GM19468 (cell line): ENCODE measurements around the gene TMEM259.

Source experiments
- ATAC-seq: cut with Tn5 transposase; IDR thresholded peaks from one replicate; pipeline ENCODE4 v1.9.1; 2021; ENCODE audit warnings: mild to moderate bottlenecking, moderate library complexity, moderate number of reproducible peaks; ENCODE audit not compliant: unreplicated experiment; ENCODE audit errors: extremely low read depth

The TMEM259 gene

DNA sequence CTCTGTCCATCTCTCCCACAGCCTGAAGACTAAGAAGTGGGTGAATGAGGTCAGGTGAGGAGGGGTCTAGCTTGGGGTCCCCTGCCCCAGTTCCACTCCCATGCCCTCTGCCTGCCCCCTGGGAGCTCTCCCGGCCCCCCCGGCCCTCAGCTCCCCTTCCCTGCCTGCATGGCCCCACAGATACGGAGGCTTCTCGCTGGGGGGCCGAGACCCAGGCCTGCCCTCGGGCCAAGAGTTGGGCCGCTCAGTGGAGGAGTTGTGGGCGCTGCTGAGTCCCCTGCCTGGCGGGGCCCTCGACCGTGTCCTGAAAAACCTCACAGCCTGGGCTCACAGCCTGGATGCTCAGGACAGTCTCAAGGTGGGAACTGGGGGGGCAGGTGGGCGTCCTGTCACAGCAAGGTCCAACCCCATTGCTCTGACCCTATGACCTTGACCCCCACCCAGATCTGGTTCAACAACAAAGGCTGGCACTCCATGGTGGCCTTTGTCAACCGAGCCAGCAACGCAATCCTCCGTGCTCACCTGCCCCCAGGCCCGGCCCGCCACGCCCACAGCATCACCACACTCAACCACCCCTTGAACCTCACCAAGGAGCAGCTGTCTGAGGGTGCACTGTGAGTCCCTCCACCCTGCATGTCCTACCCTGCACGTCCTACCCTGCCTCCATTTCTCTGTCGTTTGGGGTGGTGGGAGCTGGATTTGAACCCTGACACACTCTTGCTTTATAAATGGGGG is 35.1 kb upstream of the TMEM259 start:
- ATAC-seq, result no peak

DNA sequence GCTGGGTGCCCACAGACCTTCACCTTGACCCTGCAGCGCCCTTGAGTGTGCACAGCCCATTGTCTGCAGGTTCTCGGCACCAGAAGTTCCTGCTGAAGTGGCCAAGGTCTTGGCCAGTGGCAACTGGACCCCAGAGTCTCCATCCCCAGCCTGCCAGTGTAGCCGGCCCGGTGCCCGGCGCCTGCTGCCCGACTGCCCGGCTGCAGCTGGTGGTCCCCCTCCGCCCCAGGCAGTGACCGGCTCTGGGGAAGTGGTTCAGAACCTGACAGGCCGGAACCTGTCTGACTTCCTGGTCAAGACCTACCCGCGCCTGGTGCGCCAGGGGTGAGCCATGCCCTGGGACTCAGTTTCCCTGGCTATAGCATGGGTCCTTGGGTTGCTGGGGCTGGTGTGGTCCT is 34.1 kb upstream of the TMEM259 start:
- no peak for ATAC-seq

DNA sequence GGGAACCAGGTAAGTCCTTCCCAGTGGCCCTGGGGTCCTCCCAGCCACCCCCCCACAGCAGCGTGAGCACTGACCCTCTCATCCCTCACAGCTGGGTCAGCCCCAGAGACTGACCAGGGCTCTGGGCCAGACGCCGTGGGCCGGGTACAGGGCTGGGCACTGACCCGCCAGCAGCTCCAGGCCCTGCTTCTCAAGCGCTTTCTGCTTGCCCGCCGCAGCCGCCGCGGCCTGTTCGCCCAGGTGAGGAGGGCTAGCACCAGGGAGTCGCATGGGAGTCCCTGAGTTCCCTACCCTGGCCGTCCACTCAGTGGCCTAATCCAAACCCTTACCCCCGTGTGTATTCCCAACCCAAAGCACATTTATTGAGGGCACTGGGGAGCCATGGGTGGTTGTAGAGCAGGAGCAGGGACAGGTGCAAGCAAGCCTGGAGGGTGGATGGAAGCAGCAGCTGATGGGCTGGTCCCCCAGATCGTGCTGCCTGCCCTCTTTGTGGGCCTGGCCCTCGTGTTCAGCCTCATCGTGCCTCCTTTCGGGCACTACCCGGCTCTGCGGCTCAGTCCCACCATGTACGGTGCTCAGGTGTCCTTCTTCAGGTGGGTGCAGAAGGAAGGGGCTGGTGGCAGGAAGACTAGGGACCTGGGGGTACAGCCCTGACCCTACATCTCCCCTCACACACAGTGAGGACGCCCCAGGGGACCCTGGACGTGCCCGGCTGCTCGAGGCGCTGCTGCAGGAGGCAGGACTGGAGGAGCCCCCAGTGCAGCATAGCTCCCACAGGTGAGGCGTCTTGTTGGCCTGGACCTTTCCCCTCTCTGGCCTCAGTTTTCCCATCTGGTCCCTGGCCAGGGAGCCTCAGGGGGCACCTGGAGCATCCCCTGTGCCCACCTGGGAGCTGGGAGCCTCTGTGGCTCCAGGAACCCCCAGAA is 33.4 kb upstream of the TMEM259 start:
- ATAC-seq, result no peak

- no peak for ATAC-seq
Measured at GRCh38 chr19:1053176-1054101, 32.5 kb upstream of the TMEM259 start.

- no peak for ATAC-seq
Measured at GRCh38 chr19:1052349-1052975, 31.5 kb upstream of the TMEM259 start.

DNA sequence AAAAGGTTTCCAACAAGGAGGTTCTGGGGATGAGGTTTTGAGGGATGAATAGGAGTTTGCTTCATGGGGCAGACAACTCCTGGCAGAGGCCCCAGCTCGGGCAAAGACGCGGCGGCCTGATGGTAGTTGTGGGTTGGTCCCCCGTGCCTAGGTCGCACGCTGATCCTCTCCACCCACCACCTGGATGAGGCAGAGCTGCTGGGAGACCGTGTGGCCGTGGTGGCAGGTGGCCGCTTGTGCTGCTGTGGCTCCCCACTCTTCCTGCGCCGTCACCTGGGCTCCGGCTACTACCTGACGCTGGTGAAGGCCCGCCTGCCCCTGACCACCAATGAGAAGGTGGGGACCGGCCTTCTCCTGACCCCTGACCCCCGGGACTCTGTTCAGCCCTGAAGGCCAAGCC is 30.9 kb upstream of the TMEM259 start:
- ATAC-seq, result no peak

DNA sequence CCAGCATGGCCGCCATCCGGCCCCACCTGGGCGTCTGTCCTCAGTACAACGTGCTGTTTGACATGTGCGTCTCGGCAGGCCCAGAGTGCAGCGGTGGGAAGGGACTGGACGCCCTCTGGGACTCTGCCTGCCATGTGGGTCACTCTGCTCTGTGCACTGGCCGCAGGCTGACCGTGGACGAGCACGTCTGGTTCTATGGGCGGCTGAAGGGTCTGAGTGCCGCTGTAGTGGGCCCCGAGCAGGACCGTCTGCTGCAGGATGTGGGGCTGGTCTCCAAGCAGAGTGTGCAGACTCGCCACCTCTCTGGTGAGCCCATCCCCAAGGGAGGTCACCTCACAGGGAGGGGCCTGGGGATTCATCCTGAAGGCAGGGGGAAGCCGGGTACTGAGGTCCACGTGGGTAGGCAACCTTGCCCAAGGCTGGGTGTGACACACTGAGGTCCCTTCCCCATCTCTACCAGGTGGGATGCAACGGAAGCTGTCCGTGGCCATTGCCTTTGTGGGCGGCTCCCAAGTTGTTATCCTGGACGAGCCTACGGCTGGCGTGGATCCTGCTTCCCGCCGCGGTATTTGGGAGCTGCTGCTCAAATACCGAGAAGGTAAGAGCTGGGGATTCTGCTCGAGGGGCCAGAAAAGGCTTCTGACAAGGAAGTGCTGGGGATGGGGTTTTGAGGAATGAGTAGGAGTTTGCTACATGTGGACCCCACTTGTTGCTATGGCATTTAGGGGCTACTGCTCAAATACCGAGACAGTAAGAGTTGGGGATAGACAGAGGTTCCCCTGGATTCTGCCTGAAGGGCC is 30.3 kb upstream of the TMEM259 start:
- no peak for ATAC-seq

GRCh38 chr19:1049800-1050199 is 28.9 kb upstream of the TMEM259 start:
- no peak for ATAC-seq

DNA sequence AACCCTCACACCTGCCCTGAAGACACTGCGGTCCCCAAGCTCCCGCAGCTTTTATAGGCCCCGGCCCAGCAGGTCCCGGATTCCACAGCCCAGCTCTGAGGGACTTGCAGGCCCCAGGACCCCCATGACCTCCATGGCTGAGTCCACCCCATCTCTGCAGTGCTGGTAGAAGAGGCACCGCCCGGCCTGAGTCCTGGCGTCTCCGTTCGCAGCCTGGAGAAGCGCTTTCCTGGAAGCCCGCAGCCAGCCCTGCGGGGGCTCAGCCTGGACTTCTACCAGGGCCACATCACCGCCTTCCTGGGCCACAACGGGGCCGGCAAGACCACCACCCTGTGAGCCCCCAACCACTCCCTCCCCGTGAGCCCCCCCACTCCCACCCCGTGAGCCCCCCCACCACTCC is 28.2 kb upstream of the TMEM259 start:
- ATAC-seq, result no peak

- ATAC-seq, result no peak
Measured at GRCh38 chr19:1047696-1048147, 26.8 kb upstream of the TMEM259 start.

GRCh38 chr19:1046836-1047695 is 26.1 kb upstream of the TMEM259 start:
- no peak for ATAC-seq

DNA sequence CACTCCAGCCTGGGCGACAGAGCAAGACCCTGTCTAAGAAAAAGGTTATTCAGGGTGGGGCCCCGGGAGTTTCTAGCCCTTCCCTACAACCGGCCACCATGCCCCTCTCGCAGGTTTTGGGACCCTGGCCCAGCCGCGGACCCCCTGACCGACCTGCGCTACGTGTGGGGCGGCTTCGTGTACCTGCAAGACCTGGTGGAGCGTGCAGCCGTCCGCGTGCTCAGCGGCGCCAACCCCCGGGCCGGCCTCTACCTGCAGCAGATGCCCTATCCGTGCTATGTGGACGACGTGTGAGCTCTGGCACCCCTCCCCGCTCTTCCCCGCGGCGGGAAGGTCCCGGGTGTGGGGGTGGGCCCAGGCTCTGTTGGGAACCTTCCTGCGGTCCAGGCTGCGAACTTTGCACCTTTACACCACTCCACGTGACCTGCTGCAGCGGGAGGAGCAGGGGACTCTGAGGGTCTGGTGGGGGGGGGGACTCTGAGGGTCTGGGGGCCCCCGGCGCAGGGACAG is 25.2 kb upstream of the TMEM259 start:
- ATAC-seq, result no peak

DNA sequence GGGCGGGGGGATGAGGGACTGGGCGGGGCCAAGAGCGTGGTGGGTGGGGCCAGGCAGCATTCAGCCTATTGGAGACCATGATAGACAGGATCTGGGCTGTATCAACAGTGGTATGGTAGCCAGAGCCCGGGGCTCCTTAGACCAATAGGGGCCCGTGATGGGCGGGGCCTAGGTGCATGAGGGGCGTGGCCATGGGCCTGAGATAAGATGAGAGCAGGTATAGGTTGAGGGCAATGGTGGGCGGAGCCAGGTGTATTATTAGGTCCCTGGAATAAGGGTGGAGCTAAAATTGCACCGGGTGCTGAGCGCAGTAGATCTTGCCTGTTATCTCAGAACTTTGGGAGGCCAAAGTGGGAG is 24.3 kb upstream of the TMEM259 start:
- ATAC-seq, result no peak

GRCh38 chr19:1042689-1043511 is 22.0 kb upstream of the TMEM259 start:
- ATAC-seq, result no peak

DNA sequence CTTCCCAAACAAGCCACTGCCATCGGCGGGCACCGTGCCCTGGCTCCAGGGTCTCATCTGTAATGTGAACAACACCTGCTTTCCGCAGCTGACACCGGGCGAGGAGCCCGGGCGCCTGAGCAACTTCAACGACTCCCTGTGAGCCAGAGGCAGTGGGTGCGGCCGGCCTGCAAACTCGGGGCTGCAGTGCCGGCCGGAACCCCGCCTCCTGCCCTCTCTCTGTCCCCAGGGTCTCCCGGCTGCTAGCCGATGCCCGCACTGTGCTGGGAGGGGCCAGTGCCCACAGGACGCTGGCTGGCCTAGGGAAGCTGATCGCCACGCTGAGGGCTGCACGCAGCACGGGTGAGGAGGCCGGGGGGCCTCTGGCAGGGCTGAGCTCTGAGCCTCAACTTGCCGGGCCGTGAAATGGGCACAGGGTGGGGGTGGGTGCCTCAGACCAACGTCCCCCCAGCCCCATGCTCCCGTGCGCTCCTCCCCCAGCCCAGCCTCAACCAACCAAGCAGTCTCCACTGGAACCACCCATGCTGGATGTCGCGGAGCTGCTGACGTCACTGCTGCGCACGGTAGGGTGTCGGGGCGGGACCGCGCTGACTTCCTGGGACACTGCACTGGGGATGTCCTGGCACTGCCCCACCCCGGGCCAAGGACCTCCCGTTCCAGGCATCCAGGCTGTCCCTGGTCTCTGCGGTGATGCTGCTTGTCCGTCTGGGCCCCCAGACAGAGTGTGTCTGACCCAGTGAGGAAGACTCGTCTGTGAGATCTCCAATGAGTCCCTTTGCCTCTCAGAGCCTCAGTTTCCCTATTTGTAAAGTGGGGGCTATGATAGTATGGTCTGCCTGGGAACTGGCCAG is 21.1 kb upstream of the TMEM259 start:
- no peak for ATAC-seq

DNA sequence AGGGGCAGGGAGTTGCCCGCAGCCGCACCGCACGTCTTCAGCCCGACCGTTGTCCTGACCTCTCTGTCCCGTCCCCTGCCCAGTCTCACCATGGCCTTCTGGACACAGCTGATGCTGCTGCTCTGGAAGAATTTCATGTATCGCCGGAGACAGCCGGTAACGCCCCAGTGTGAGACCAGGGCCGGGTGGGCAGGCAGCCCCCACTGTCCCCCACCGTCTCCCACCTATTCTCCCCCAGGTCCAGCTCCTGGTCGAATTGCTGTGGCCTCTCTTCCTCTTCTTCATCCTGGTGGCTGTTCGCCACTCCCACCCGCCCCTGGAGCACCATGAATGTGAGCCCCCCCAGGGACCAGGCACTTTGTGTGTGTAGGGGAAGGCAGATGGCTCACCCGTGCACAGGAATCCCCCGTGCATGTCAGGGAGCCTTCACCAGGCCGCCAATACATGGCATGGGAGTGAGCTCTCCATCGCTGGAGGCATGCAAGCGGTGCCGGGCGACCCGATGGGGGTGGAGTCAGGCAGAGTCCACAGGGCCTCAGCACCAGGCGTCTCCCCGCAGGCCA is 20.4 kb upstream of the TMEM259 start:
- ATAC-seq, result no peak
